ENCODE measurements around the gene VSIG8. TPM values are rescaled to one million over a fixed set of nuclear protein-coding genes. Genes with fewer than 3 reads are reported as not detected.

Gene VSIG8
- total and polyA plus RNA-seq, 2 of the 8 experiments (the other 6 are each of a cell fraction or from before 2014, with no cell fraction given): not detected

DNA sequence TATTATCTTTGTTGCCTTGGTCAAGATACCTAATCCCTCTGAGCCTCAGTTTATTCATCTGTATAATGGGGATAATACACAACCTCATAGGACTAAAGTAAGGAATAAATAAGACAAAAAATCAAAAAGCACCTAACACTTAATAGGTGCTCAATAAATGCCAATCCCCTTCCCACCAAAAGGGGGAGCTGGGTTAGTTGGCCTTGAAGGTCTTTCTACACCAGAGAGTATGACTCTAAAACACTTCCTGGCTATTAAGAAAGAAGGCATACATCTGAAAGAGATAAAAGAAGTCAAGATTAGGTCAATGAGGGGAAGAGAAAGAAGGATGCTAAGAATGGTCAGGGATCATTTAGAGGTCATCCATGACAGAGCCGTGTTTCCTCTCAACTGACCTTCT lies 11.1 kb downstream of the VSIG8 start:
- Histone ChIP-seq H4K91ac (replicated peaks; ENCODE audit: insufficient read length, low read length) (no peak overlapping the region), H2BK5ac (ENCODE audit: low read depth, low read length) (no peak overlapping the region), H3K23me2 (ENCODE audit: low read depth, low read length) (peaks cover 10% of the 10 kb centered on the region; the same call in 1 of the 2 replicates), H3K4ac (replicated peaks; ENCODE audit: insufficient read length, low read depth, low read length) (no peak overlapping the region), H2BK12ac (ENCODE audit: low read depth, low read length) (no peak overlapping the region), H4K20me1 (replicated peaks in 1 of 2; ENCODE audit: control insufficient read depth in 1 of 2, insufficient read depth in 2 of 2, low read length in 2 of 2) (peaks cover 0 to 2% of the 10 kb centered on the region in 2 experiments), H3K4me2 (ENCODE audit: insufficient read depth in 1 of 2, low read depth in 2 of 2, low read length in 2 of 2) (no peak overlapping the region), H3K4me1 (replicated peaks in 1 of 4; ENCODE audit: control insufficient read depth in 3 of 4, insufficient read depth in 4 of 4, low read length in 3 of 4) (no peaks in the 10 kb centered on the region), H3K27me3 (replicated peaks in 1 of 4; ENCODE audit: control insufficient read depth in 3 of 4, extremely low read depth in 1 of 4, insufficient read depth in 3 of 4, low read length in 3 of 4) (peaks cover 7 to 32% (median 24%) of the 10 kb centered on the region in 4 experiments), H2BK120ac (replicated peaks; ENCODE audit: low read depth, low read length) (no peak overlapping the region), H3K14ac (ENCODE audit: insufficient read length) (no peak overlapping the region), H3K27ac (ENCODE audit: low read depth, low read length) (no peak overlapping the region), H4K8ac (ENCODE audit: extremely low read depth, insufficient read depth, low read length) (no peak overlapping the region), H3K36me3 (ENCODE audit: control insufficient read depth in 2 of 4, insufficient read depth in 4 of 4, low read length in 3 of 4) (no peaks in the 10 kb centered on the region), H2BK15ac (ENCODE audit: low read length) (no peak overlapping the region), H3K9me3 (ENCODE audit: insufficient read depth in 2 of 2, low read depth in 1 of 2, low read length in 1 of 2) (no peaks in the 10 kb centered on the region; a peak in 1 of 4 replicates), H3K79me1 (ENCODE audit: low read depth, low read length) (no peaks in the 10 kb centered on the region), H4K5ac (ENCODE audit: insufficient read length, low read depth, low read length) (no peak overlapping the region), H3K18ac (ENCODE audit: extremely low read depth, low read length) (no peak overlapping the region), H3K9ac (replicated peaks in 1 of 4; ENCODE audit: extremely low read depth in 1 of 4, low read depth in 3 of 4, low read length in 3 of 4) (no peak overlapping the region), H2BK20ac (ENCODE audit: low read length) (no peak overlapping the region), H3K4me3 (ENCODE audit: extremely low read depth in 1 of 4, insufficient read depth in 2 of 4, low read depth in 3 of 4, low read length in 4 of 4) (no peak overlapping the region), H3K23ac (ENCODE audit: insufficient read length) (no peak overlapping the region), H2AFZ (ENCODE audit: low read length) (no peak overlapping the region), H3K56ac (replicated peaks; ENCODE audit: insufficient read length, low read depth, low read length) (no peak overlapping the region), H2AK5ac (ENCODE audit: low read depth, low read length) (no peak overlapping the region), H3K79me2 (ENCODE audit: control insufficient read depth in 1 of 2, insufficient read depth in 2 of 2, low read length in 2 of 2) (no peaks in the 10 kb centered on the region)
- 75% methylated on average over 1 of the region's 1 CpG; no CpG with 5 or more reads in 1 of the 2 experiments for WGBS, 2 experiments (ENCODE audit: extremely low coverage in 1 of 2, insufficient coverage in 1 of 2, insufficient read length in 1 of 2, insufficient replicate concordance in 2 of 2, low coverage in 1 of 2, low lambda C conversion rate in 2 of 2, missing lambda C conversion rate in 1 of 2)
- ChIA-PET CTCF (ENCODE audit: partially characterized antibody) (interaction anchor here (0.7 to 8.4 kb wide), 23 partner anchors 10 to 180 kb away, joined by 3 to 107 read pairs (median 4); partner anchors contain the start of genes FCRL6, PIGM, SLAMF8 and VSIG8), POLR2A (ENCODE audit: partially characterized antibody) (interaction anchor here (1.3 kb wide), 1 partner anchor 20 kb away, joined by 3 read pairs; no protein-coding TSS in a partner anchor)
- no peak for TF ChIP-seq HDAC2 (IDR thresholded peaks at IDR 0.05; ENCODE audit: borderline replicate concordance in 1 of 2, low read depth in 2 of 2, low read length in 2 of 2)
- TF ChIP-seq POLR2AphosphoS5 (IDR thresholded peaks at IDR 0.05; ENCODE audit: low read depth, low read length): no peak
- no peak for TF ChIP-seq GTF2F1 (IDR thresholded peaks at IDR 0.05; ENCODE audit: borderline replicate concordance, low read depth, low read length)
- TF ChIP-seq, protein P1, sequence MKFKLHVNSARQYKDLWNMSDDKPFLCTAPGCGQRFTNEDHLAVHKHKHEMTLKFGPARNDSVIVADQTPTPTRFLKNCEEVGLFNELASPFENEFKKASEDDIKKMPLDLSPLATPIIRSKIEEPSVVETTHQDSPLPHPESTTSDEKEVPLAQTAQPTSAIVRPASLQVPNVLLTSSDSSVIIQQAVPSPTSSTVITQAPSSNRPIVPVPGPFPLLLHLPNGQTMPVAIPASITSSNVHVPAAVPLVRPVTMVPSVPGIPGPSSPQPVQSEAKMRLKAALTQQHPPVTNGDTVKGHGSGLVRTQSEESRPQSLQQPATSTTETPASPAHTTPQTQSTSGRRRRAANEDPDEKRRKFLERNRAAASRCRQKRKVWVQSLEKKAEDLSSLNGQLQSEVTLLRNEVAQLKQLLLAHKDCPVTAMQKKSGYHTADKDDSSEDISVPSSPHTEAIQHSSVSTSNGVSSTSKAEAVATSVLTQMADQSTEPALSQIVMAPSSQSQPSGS (IDR thresholded peaks at IDR 0.05; ENCODE audit: low read length): no peak
- no peak for TF ChIP-seq SUZ12 (IDR thresholded peaks at IDR 0.05; ENCODE audit: low read length)
- TF ChIP-seq, protein P2, sequence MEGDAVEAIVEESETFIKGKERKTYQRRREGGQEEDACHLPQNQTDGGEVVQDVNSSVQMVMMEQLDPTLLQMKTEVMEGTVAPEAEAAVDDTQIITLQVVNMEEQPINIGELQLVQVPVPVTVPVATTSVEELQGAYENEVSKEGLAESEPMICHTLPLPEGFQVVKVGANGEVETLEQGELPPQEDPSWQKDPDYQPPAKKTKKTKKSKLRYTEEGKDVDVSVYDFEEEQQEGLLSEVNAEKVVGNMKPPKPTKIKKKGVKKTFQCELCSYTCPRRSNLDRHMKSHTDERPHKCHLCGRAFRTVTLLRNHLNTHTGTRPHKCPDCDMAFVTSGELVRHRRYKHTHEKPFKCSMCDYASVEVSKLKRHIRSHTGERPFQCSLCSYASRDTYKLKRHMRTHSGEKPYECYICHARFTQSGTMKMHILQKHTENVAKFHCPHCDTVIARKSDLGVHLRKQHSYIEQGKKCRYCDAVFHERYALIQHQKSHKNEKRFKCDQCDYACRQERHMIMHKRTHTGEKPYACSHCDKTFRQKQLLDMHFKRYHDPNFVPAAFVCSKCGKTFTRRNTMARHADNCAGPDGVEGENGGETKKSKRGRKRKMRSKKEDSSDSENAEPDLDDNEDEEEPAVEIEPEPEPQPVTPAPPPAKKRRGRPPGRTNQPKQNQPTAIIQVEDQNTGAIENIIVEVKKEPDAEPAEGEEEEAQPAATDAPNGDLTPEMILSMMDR (IDR thresholded peaks at IDR 0.05; ENCODE audit: control extremely low read depth in 1 of 3, insufficient read depth in 1 of 3, low read depth in 1 of 3, low read length in 3 of 3): peak in 2 of 3 experiments; percentile 5 to 51; a peak in 2 of 4 replicates
- FAIRE-seq (no peak), DNase-seq (ENCODE audit: low read depth in 1 of 2, low spot score in 2 of 2) (no peak)
